ENCODE measurements around the gene PEPD. TPM values are rescaled to one million over a fixed set of nuclear protein-coding genes. Genes with fewer than 3 reads are reported as not detected.

PEPD gene
- total and polyA plus RNA-seq, 4 donors = 37.3 to 211 (median 117) TPM

DNA sequence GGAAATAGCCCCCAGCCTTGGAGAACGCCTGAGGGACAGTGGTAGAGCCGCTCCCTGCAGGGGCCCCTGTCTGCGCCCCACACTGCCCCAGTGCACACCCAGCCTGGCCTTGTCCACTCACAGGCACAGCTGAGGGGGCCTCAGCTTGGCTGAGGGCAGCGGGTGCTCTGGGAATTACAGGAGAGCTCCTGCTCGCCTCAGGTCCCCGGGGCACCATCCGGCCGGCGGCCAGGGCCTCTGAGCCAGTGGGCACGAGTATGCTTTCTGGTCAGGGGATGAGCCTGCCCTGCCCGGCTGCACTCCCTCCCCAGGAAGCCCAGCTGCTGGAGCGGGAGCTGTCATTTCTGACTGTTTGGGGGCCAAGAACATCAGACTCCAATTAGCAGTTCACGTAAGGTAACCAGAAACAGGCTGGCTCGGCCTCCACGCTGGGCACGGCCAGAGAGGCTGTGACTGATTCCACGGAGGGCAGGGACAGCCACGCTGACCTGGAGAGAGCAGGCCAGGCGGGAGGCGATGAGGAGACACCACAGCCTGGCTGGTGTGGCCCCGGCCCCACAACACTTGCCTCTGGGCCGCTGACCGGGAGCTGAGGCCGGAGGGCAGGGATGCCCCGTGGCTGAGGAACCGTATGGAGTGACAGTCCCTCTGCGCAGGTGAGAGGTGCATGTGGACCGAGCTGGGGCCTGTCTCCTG lies 132.7 kb downstream of the PEPD start:
- Histone ChIP-seq H3K9me3 (ENCODE audit: control insufficient read depth in 4 of 4, low read length in 3 of 4) (no peaks in the 10 kb centered on the region), H3K9ac (ENCODE audit: low read depth in 1 of 2, low read length in 2 of 2) (no peak overlapping the region), H3K4me1 (ENCODE audit: control insufficient read depth in 4 of 4, insufficient read depth in 4 of 4, low read length in 3 of 4) (peaks cover 46 to 82% (median 70%) of the 10 kb centered on the region in 4 donors), H3K4me3 (ENCODE audit: low read depth in 1 of 3, low read length in 3 of 3) (no peak overlapping the region), H3K27ac (ENCODE audit: low read depth in 1 of 2, low read length in 2 of 2) (peak overlapping the region; percentile 69 to 70), H3K36me3 (ENCODE audit: control insufficient read depth in 4 of 4, insufficient read depth in 3 of 4, low read depth in 1 of 4, low read length in 3 of 4) (peaks cover 0 to 2% (median 0%) of the 10 kb centered on the region in 4 donors), H3K27me3 (ENCODE audit: control insufficient read depth in 4 of 4, insufficient read depth in 4 of 4, low read length in 3 of 4) (no peaks in the 10 kb centered on the region)
- 58% methylated on average over 28 of the region's 28 CpGs for WGBS
- DNase-seq (ENCODE audit: low spot score) = no peak
- TF ChIP-seq, protein P1, sequence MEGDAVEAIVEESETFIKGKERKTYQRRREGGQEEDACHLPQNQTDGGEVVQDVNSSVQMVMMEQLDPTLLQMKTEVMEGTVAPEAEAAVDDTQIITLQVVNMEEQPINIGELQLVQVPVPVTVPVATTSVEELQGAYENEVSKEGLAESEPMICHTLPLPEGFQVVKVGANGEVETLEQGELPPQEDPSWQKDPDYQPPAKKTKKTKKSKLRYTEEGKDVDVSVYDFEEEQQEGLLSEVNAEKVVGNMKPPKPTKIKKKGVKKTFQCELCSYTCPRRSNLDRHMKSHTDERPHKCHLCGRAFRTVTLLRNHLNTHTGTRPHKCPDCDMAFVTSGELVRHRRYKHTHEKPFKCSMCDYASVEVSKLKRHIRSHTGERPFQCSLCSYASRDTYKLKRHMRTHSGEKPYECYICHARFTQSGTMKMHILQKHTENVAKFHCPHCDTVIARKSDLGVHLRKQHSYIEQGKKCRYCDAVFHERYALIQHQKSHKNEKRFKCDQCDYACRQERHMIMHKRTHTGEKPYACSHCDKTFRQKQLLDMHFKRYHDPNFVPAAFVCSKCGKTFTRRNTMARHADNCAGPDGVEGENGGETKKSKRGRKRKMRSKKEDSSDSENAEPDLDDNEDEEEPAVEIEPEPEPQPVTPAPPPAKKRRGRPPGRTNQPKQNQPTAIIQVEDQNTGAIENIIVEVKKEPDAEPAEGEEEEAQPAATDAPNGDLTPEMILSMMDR (IDR thresholded peaks at IDR 0.05; ENCODE audit: low read depth, low read length, missing input control) = no peak
- TF ChIP-seq, protein P2, sequence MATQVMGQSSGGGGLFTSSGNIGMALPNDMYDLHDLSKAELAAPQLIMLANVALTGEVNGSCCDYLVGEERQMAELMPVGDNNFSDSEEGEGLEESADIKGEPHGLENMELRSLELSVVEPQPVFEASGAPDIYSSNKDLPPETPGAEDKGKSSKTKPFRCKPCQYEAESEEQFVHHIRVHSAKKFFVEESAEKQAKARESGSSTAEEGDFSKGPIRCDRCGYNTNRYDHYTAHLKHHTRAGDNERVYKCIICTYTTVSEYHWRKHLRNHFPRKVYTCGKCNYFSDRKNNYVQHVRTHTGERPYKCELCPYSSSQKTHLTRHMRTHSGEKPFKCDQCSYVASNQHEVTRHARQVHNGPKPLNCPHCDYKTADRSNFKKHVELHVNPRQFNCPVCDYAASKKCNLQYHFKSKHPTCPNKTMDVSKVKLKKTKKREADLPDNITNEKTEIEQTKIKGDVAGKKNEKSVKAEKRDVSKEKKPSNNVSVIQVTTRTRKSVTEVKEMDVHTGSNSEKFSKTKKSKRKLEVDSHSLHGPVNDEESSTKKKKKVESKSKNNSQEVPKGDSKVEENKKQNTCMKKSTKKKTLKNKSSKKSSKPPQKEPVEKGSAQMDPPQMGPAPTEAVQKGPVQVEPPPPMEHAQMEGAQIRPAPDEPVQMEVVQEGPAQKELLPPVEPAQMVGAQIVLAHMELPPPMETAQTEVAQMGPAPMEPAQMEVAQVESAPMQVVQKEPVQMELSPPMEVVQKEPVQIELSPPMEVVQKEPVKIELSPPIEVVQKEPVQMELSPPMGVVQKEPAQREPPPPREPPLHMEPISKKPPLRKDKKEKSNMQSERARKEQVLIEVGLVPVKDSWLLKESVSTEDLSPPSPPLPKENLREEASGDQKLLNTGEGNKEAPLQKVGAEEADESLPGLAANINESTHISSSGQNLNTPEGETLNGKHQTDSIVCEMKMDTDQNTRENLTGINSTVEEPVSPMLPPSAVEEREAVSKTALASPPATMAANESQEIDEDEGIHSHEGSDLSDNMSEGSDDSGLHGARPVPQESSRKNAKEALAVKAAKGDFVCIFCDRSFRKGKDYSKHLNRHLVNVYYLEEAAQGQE (IDR thresholded peaks at IDR 0.05) = no peak

DNA sequence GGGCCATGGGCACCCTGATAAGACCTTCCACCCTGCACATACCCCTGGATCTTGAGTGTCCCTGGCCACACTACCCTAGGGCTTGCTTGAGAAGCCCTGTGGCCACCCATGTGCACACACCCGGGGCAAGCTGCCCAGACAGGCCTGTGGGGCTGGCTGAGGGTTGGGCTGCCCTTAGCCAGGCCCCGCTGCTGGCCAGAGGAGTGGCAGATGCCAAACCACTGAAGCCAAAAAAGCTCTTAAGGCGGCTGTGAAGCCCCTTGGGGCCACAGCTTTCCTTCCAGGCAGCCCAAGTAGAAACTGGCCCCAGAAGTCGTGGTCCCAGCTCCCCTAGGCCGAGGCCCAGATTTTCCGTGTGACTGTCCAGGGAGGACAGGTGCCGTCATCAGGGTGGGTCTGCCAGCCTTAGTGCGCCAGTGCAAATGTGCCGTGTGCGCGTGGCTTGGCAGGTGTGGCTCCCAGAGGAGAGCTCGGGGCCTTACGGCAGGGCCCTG lies 133.3 kb downstream of the PEPD start:
- Histone ChIP-seq H3K9ac (ENCODE audit: low read depth in 1 of 2, low read length in 2 of 2) (no peak overlapping the region), H3K4me1 (ENCODE audit: control insufficient read depth in 4 of 4, insufficient read depth in 4 of 4, low read length in 3 of 4) (peaks cover 40 to 76% (median 64%) of the 10 kb centered on the region in 4 donors), H3K9me3 (ENCODE audit: control insufficient read depth in 4 of 4, low read length in 3 of 4) (no peaks in the 10 kb centered on the region), H3K36me3 (ENCODE audit: control insufficient read depth in 4 of 4, insufficient read depth in 3 of 4, low read depth in 1 of 4, low read length in 3 of 4) (peaks cover 0 to 2% (median 0%) of the 10 kb centered on the region in 4 donors), H3K27ac (ENCODE audit: low read depth in 1 of 2, low read length in 2 of 2) (peak overlapping the region; percentile 69 to 70), H3K4me3 (ENCODE audit: low read depth in 1 of 3, low read length in 3 of 3) (no peak overlapping the region), H3K27me3 (ENCODE audit: control insufficient read depth in 4 of 4, insufficient read depth in 4 of 4, low read length in 3 of 4) (no peaks in the 10 kb centered on the region)
- DNase-seq (ENCODE audit: low spot score) = no peak
- TF ChIP-seq JUND (IDR thresholded peaks at IDR 0.05) (no peak), SP1 (IDR thresholded peaks at IDR 0.05) (no peak), HNF4A (conservative IDR thresholded peaks at IDR 0.05) (peak in 1 of 2 donors; percentile 11)
- TF ChIP-seq, protein P1 (IDR thresholded peaks at IDR 0.05; ENCODE audit: low read depth, low read length, missing input control) = no peak
- 46% methylated on average over 13 of the region's 13 CpGs for WGBS

All from liver (tissue), 9 donors.